HEK293 (cell line): ENCODE data around the gene FOXC1.
A peak's percentile ranks its signal among the peaks of the same experiment; 100 is the strongest.

Experiments
- HOXD13 ChIP-seq: sonication (generic); formaldehyde crosslinking; IDR thresholded peaks from 2 replicates; pipeline ENCODE4 v1.8.0; 2022; ENCODE audit warnings: missing genetic modification reagents, borderline replicate concordance
- KLF7 ChIP-seq: fragments of 450-650 bp; formaldehyde crosslinking; IDR thresholded peaks from 2 replicates; pipeline ENCODE4 v1.5.1; 2016; ENCODE audit warnings: missing biosample characterization, missing genetic modification characterization, borderline replicate concordance
- OSR2 ChIP-seq: fragments of 450-650 bp; formaldehyde crosslinking; IDR thresholded peaks from 2 replicates; pipeline ENCODE4 v1.5.1; 2016; ENCODE audit warnings: missing biosample characterization, missing genetic modification characterization
- SALL2 ChIP-seq: fragments of 450-650 bp; formaldehyde crosslinking; IDR thresholded peaks from 2 replicates; pipeline ENCODE4 v1.5.0; 2017; ENCODE audit warnings: missing biosample characterization, mild to moderate bottlenecking, missing genetic modification characterization, borderline replicate concordance
- SCRT2 ChIP-seq: fragments of 450-650 bp; formaldehyde crosslinking; IDR thresholded peaks from 2 replicates; pipeline ENCODE4 v1.5.1; 2016; ENCODE audit warnings: missing biosample characterization, missing genetic modification characterization
- TCF7L2 ChIP-seq: IDR thresholded peaks from 2 replicates; pipeline ENCODE4 v1.6.1; 2011; ENCODE audit warnings: low read depth, mild to moderate bottlenecking, inconsistent platforms, low read length, moderate library complexity, borderline replicate concordance
- YY2 ChIP-seq: fragments of 450-650 bp; formaldehyde crosslinking; IDR thresholded peaks from 2 replicates; pipeline ENCODE4 v1.5.1; 2016; ENCODE audit warnings: missing biosample characterization, missing genetic modification characterization
- ZBTB10 ChIP-seq: fragments of 450-650 bp; formaldehyde crosslinking; IDR thresholded peaks from 2 replicates; pipeline ENCODE4 v1.5.1; 2016; ENCODE audit warnings: missing biosample characterization, missing genetic modification characterization
- ZBTB20 ChIP-seq: fragments of 450-650 bp; formaldehyde crosslinking; IDR thresholded peaks from 2 replicates; pipeline ENCODE4 v1.5.1; 2016; ENCODE audit warnings: missing biosample characterization, missing genetic modification characterization
- ZBTB26 ChIP-seq: fragments of 450-650 bp; formaldehyde crosslinking; optimal IDR thresholded peaks from 2 replicates; pipeline ENCODE3; 2016; ENCODE audit warnings: missing biosample characterization, mild to moderate bottlenecking, missing genetic modification characterization
- ZEB2 ChIP-seq: fragments of 450-650 bp; formaldehyde crosslinking; IDR thresholded peaks from 2 replicates; pipeline ENCODE4 v1.5.1; 2016; ENCODE audit warnings: missing biosample characterization, missing genetic modification characterization
- ZNF114 ChIP-seq: fragments of 450-650 bp; formaldehyde crosslinking; IDR thresholded peaks from 2 replicates; pipeline ENCODE4 v1.5.0; 2017; ENCODE audit warnings: missing biosample characterization, missing genetic modification characterization
- ZNF132 ChIP-seq: fragments of 450-650 bp; formaldehyde crosslinking; IDR thresholded peaks from 2 replicates; pipeline ENCODE4 v1.5.1; 2017; ENCODE audit warnings: missing biosample characterization, missing genetic modification characterization, borderline replicate concordance
- ZNF146 ChIP-seq: fragments of 450-650 bp; formaldehyde crosslinking; IDR thresholded peaks from 2 replicates; pipeline ENCODE4 v1.5.1; 2016; ENCODE audit warnings: missing biosample characterization, missing genetic modification characterization
- ZNF2 ChIP-seq: fragments of 450-650 bp; formaldehyde crosslinking; IDR thresholded peaks from 2 replicates; pipeline ENCODE4 v1.5.1; 2016; ENCODE audit warnings: missing biosample characterization, missing genetic modification characterization
- ZNF23 ChIP-seq: fragments of 450-650 bp; formaldehyde crosslinking; IDR thresholded peaks from 2 replicates; pipeline ENCODE4 v1.5.1; 2016; ENCODE audit warnings: missing biosample characterization, missing genetic modification characterization, borderline replicate concordance
- ZNF280D ChIP-seq: fragments of 450-650 bp; formaldehyde crosslinking; IDR thresholded peaks from 2 replicates; pipeline ENCODE4 v1.5.1; 2016; ENCODE audit warnings: missing biosample characterization, missing genetic modification characterization
- ZNF302 ChIP-seq: fragments of 450-650 bp; formaldehyde crosslinking; IDR thresholded peaks from 2 replicates; pipeline ENCODE4 v1.5.1; 2016; ENCODE audit warnings: missing biosample characterization, missing genetic modification characterization, low read depth
- ZNF341 ChIP-seq: fragments of 450-650 bp; formaldehyde crosslinking; IDR thresholded peaks from 2 replicates; pipeline ENCODE4; 2016; ENCODE audit warnings: low read depth, missing biosample characterization, missing genetic modification characterization
- ZNF404 ChIP-seq: fragments of 450-650 bp; formaldehyde crosslinking; IDR thresholded peaks from 2 replicates; pipeline ENCODE4 v1.5.1; 2017; ENCODE audit warnings: missing biosample characterization, missing genetic modification characterization
- ZNF501 ChIP-seq: fragments of 450-650 bp; formaldehyde crosslinking; IDR thresholded peaks from 2 replicates; pipeline ENCODE4 v1.5.1; 2016; ENCODE audit warnings: missing biosample characterization, missing genetic modification characterization
- ZNF530 ChIP-seq: fragments of 450-650 bp; formaldehyde crosslinking; IDR thresholded peaks from 2 replicates; pipeline ENCODE4 v1.5.1; 2016; ENCODE audit warnings: low read depth, missing biosample characterization, missing genetic modification characterization
- ZNF645 ChIP-seq: fragments of 450-650 bp; formaldehyde crosslinking; IDR thresholded peaks from 2 replicates; pipeline ENCODE4; 2016; ENCODE audit warnings: missing biosample characterization, missing genetic modification characterization
- ZNF791 ChIP-seq: fragments of 450-650 bp; formaldehyde crosslinking; IDR thresholded peaks from 2 replicates; pipeline ENCODE4 v1.5.1; 2016; ENCODE audit warnings: missing biosample characterization, missing genetic modification characterization
- ZNF843 ChIP-seq: fragments of 450-650 bp; formaldehyde crosslinking; IDR thresholded peaks from 2 replicates; pipeline ENCODE4 v1.5.1; 2016; ENCODE audit warnings: missing biosample characterization, missing genetic modification characterization
- ZSCAN4 ChIP-seq: fragments of 450-650 bp; formaldehyde crosslinking; IDR thresholded peaks from 2 replicates; pipeline ENCODE4 v1.5.1; 2017; ENCODE audit warnings: missing biosample characterization, missing genetic modification characterization
- ZSCAN5A ChIP-seq: fragments of 450-650 bp; formaldehyde crosslinking; IDR thresholded peaks from 2 replicates; pipeline ENCODE4 v1.5.1; 2016; ENCODE audit warnings: missing biosample characterization, missing genetic modification characterization
- ZXDB ChIP-seq: fragments of 450-650 bp; formaldehyde crosslinking; IDR thresholded peaks from 2 replicates; pipeline ENCODE4 v1.5.1; 2016; ENCODE audit warnings: missing biosample characterization, missing genetic modification characterization

The FOXC1 gene

GRCh38 chr6:1610497-1611321 lies 994 bp downstream of the FOXC1 start (continued):
- TF ChIP-seq ZNF280D (no peak), ZNF843 (no peak), KLF7 (tag by site-specific recombination) (no peak), ZNF501 (tag by site-specific recombination) (no peak), ZXDB (tag by site-specific recombination) (no peak), ZNF645 (tag by site-specific recombination) (no peak), TCF7L2 (no peak), ZBTB20 (tag by site-specific recombination) (peak; percentile 32; the same call in 1 of the 2 replicates), HOXD13 (CRISPR knock-in tag) (no peak), OSR2 (tag by site-specific recombination) (no peak), ZEB2 (tag by site-specific recombination) (peak; percentile 37; the same call in 1 of the 2 replicates), ZBTB10 (tag by site-specific recombination) (no peak), ZNF530 (tag by site-specific recombination) (no peak), ZNF302 (tag by site-specific recombination) (no peak), ZNF404 (no peak), ZSCAN4 (no peak), ZNF2 (tag by site-specific recombination) (peak; percentile 62; the same call in 1 of the 2 replicates), ZNF341 (tag by site-specific recombination) (peak; percentile 19; the same call in 1 of the 2 replicates), ZNF132 (no peak), ZNF114 (no peak), ZNF146 (tag by site-specific recombination) (no peak), SALL2 (tag by site-specific recombination) (no peak), ZSCAN5A (tag by site-specific recombination) (no peak), SCRT2 (tag by site-specific recombination) (no peak), ZNF791 (no peak), YY2 (peak; percentile 44; the same call in 1 of the 2 replicates), ZBTB26 (peak; percentile 90), ZNF23 (tag by site-specific recombination) (no peak)
